Thoracic aorta (tissue), 2 donors: ENCODE data around the gene URB2. TPM values are rescaled to one million over a fixed set of nuclear protein-coding genes. Genes with fewer than 3 reads are reported as not detected.
"Not testable (repeated sequence)": the region's sequence is repeated elsewhere in the genome, so short reads cannot be mapped to it uniquely, and the experiment has no call there.

ENCODE experiments used
- ATAC-seq: fragments of 150-250 bp; one replicate; pipeline ENCODE4 v1.8.0; 2017; ENCODE audit warnings: low read depth; ENCODE audit not compliant: insufficient number of reproducible peaks, low FRiP score
- DNase-seq: peaks from one replicate; pipeline ENCODE4 v3.0.0-alpha.2; 2020; ENCODE audit warnings: low spot score
- H3K27ac ChIP-seq, 2 donors: fragments of 200-600 bp; sonication (generic); 1 replicate in 1 of 2; 2 replicates in 1 of 2; pipeline ENCODE4 v1.5.1; 2016; ENCODE audit warnings: mild to moderate bottlenecking in 2 of 2, moderate library complexity in 2 of 2
- H3K27me3 ChIP-seq: fragments of 200-600 bp; sonication (generic); replicated peaks from 2 replicates; pipeline ENCODE4 v1.6.0; 2016; ENCODE audit warnings: mild to moderate bottlenecking; ENCODE audit not compliant: insufficient read depth
- H3K36me3 ChIP-seq: fragments of 200-600 bp; sonication (generic); one replicate; pipeline ENCODE4 v1.5.1; 2016
- H3K4me1 ChIP-seq, 2 donors: fragments of 200-600 bp; sonication (generic); 1 replicate in 1 of 2; 2 replicates in 1 of 2; pipeline versions ENCODE4 v1.5.1 to v1.6.0; 2016; ENCODE audit warnings: low read depth in 2 of 2, mild to moderate bottlenecking in 1 of 2; ENCODE audit not compliant: control insufficient read depth in 1 of 2
- H3K4me3 ChIP-seq: fragments of 200-600 bp; sonication (generic); 2 replicates; pipeline ENCODE4 v1.5.1; 2016; ENCODE audit warnings: mild to moderate bottlenecking
- H3K9me3 ChIP-seq: fragments of 200-600 bp; sonication (generic); 2 replicates; pipeline ENCODE4 v1.5.1; 2016
- CTCF ChIP-seq: fragments of 200-600 bp; sonication (generic); IDR thresholded peaks from one replicate; pipeline ENCODE4 v1.5.1; 2019; ENCODE audit warnings: antibody characterized with exemption
- total RNA-seq, 2 donors: library from RNA; depleted of rRNA; stranded (reverse); fragments of >200 nt; gene quantifications; one replicate each; pipeline versions ENCODE4 v1.1.0 to v1.2.3, GENCODE V29; 2016

Gene URB2
- total RNA-seq, 2 donors from 2014 or later = 8.5 to 26.9 TPM

DNA sequence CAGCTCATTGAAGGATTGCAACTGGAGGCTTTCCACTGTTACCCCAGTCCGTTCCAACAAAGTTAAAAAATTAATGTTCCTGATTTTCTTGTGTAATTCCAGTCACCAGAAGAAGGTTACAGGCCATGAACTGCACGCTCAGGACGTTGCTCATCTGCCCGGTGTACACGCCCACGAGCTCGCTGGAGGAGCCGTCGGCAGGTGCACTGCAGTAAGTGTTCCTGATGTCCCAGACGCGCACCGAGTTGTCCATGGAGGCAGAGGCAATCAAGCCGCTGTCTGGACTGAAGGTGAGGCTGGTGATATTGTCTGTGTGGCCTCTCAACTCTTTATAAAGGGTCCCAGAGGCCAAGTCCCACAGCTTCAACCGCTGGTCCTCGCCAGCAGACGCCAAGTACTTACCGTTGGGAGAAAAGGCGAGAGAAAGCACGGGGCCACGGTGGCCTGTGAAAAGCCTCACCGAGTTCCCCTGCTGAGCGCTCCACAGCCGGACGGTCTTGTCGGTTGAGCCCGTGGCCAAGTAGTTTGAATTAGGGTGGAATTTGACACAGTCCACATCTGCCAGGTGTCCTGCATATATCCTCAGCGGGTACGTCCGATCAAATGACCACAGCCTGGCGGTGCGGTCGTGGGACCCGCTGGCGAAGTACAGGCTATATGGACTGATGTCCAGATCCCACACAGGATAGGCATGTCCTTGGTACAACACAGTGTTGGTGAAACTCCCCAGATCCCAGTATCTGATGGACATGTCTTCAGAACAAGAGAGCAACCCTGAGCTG, 31.6 kb upstream of the URB2 start:
- Histone ChIP-seq H3K4me3 (no peak overlapping the region), H3K27me3 (no peaks in the 10 kb centered on the region), H3K4me1 (peaks cover 23 to 59% of the 10 kb centered on the region in 2 donors), H3K9me3 (no peaks in the 10 kb centered on the region), H3K36me3 (peaks cover 8% of the 10 kb centered on the region), H3K27ac (peak overlapping the region; percentile 84 to 98)
- no peak for TF ChIP-seq CTCF
- DNase-seq (no peak), ATAC-seq (no peak)

GRCh38 chr1:229595876-229596275, 30.2 kb upstream of the URB2 start:
- ATAC-seq, H3K4me3 ChIP-seq, H3K27me3 ChIP-seq, H3K9me3 ChIP-seq, H3K36me3 ChIP-seq, DNase-seq: not testable (repeated sequence)
- Histone ChIP-seq H3K4me1 (peaks cover 38 to 62% of the 10 kb centered on the region in 2 donors), H3K27ac (peak overlapping the region; percentile 84 to 98)

DNA sequence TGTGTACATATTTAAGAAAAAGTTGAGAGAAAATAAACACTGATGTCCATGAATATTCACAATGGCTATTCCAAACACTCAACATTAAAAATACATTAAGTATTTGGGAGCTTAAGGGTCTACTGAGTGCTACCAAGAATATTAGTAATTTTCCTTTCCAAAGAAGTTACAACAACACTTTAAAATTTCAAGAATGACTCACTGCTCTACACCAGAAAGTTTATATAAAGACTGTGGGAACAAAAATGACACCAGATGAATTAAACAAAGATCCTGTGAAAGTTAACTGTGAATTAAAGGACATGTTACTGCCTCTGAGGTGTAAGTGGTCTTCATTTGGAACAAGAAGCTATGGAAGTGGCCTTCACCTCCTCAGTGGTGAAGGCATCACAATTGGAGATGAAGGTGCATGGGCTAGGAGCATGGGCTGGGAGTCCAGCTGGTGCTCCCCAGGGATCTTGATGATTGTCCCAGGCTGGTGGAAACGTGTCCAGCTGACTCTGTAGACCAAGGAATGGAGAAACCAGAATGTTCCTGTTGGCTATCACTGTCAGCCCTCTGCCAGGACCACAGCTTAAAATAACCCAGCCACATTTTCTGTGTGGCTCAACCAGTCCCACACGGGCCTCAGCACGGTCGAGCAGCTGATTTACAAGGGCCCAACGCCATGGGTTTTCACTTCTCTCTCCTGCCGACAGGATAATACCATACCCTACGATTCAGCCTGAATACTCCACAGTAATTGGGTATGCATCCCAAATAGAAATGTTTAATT, 28.9 kb upstream of the URB2 start:
- H3K4me3 ChIP-seq = peak overlapping the region; percentile 62
- H3K27me3 ChIP-seq = no peaks in the 10 kb centered on the region
- DNase-seq (peak; percentile 39), ATAC-seq (peak; percentile 97)
- TF ChIP-seq CTCF = peak; percentile 54
- peaks cover 44 to 74% of the 10 kb centered on the region in 2 donors for H3K4me1 ChIP-seq
- peaks cover 18% of the 10 kb centered on the region for H3K36me3 ChIP-seq
- H3K27ac ChIP-seq = peak overlapping the region; percentile 84 to 98
- no peaks in the 10 kb centered on the region for H3K9me3 ChIP-seq

DNA sequence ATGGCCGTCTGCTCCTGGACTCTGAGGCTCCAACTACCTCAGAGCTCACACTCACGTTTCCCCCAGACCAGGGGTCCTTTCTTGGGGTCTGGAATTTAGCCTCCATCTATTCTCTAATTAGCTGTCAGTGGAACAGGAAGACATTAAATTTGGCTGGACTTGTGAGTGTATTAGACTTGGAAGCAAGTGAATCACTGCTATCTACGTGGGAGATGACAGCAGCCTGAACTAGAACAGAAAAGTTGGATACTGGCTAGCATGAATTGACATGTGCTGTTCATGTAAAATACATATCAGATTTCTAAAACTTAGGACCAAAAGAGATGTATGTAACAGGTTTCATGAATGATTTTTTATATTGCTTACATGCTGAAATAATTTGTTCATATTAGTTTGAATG, 28.2 kb upstream of the URB2 start:
- DNase-seq (no peak), ATAC-seq (no peak)
- no peaks in the 10 kb centered on the region for H3K27me3 ChIP-seq
- TF ChIP-seq CTCF = no peak
- H3K36me3 ChIP-seq = peaks cover 25% of the 10 kb centered on the region
- H3K4me3 ChIP-seq = peak overlapping the region; percentile 62
- peaks cover 44 to 76% of the 10 kb centered on the region in 2 donors for H3K4me1 ChIP-seq
- peak overlapping the region; percentile 84 to 98 for H3K27ac ChIP-seq
- no peaks in the 10 kb centered on the region for H3K9me3 ChIP-seq

DNA sequence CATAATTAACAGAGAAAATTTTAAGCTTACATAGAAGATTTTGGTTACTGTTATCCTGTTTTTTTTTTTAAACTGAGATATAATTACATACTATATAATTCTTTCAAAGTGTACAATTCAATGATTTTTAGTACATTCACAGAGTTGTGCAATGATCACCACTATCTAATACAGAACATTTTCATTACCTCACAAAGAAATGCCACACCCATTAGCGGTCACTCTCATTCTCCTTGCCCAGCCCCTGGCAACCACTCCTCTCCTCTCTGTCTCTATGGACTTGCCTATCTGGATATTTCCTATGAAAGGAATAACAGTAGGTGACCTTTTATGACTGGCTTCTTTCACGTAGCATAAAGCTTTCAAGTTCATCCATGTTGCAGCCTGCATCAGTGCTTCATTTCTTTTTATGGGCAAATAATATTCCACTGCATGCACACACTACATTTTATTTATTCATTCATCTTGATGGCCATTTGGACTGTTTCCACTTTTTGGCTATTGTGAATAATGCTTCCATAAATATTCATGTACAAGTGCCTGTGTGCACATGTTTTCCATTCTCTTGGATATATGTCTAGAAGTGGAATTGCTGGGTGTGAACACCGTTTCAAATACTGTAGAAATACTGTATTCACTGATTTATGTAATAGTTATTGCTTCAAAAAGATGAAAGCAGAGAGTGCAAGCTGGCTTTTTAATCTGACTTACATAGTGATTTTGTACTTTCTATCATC, 26.7 kb upstream of the URB2 start:
- Histone ChIP-seq H3K9me3 (no peaks in the 10 kb centered on the region), H3K27me3 (no peaks in the 10 kb centered on the region), H3K4me1 (peaks cover 44 to 72% of the 10 kb centered on the region in 2 donors), H3K36me3 (peaks cover 21% of the 10 kb centered on the region), H3K27ac (peak overlapping the region; percentile 84 to 98), H3K4me3 (no peak overlapping the region)
- DNase-seq = no peak
- TF ChIP-seq CTCF = no peak
- ATAC-seq = no peak
